NCI-H128 (cell line): Measurements from ENCODE around the gene LEMD2.

Source experiments
- DNase-seq: peaks from one replicate; lab custom pipeline; 2025; ENCODE audit not compliant: unreplicated experiment; lab: John Stamatoyannopoulos, UW

The LEMD2 gene

DNA sequence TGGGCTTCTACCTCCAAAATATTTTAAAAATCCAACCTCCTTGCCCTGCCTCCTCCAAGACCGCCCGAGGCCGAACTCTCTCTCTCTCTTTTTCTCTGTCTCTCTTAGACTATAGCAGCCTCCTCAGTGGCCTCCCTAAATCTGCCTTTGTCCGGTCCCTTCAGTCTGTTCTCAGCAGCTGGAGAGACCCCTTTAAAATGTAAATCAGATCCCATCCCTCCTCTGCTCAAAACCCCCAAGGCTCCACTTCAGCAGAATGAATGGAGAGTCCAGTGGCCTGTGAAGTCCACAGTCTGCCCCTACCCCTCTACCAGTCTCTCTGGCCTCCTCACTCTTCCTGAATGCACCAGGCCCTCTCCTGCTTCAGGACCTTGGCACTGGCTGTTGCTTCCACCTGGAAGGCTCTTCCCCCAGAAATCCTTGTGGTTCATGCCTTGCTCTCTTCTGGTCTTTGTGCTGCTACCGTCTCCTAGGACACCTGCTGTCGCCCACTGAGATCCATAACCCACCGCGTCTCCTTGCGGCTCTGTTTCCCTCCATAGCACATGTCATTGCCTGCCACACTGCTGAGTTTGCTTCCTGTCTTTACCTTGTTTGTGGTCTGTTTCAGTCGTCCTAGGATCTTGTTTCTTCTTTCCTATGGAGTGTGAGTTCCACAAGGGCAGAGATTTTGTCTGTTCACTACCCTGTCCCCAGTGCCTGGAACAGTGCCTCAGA is 8.9 kb upstream of the LEMD2 start:
- DNase-seq = no peak

DNA sequence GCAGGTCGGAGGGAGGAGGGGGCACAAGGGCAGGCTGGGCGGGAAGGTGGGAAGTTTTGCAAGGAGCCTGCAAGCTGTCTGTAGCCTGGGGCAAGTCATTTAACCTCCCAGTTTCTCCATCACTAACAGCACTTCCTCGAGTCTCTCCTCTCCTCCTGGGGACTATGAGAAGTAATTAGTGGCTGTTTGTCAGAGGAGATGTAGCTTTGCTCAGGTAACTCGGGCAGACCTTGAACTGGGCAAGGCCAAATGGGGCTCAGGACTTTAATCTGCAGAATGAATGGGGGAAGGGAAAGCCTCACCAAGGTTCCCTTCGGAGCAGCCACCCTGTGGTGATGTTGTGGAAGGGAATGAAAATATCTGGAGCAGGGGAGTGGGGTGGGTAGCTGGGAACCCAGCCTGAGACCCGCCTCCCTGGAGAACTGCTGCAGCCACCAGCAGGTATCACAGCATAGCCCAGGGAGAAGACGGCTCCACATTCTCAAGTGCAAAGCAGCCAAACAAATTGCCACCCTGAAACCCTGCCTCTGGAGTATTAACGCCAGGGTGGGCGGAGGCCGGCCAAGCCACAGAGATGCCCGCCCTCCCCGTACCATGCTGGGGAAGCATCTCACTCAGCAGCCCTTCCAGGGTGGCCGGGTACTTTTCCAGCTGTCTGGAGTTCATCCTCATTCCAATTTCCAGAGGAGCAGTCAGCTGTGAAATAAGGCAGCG is 6.1 kb upstream of the LEMD2 start:
- DNase-seq = no peak

DNA sequence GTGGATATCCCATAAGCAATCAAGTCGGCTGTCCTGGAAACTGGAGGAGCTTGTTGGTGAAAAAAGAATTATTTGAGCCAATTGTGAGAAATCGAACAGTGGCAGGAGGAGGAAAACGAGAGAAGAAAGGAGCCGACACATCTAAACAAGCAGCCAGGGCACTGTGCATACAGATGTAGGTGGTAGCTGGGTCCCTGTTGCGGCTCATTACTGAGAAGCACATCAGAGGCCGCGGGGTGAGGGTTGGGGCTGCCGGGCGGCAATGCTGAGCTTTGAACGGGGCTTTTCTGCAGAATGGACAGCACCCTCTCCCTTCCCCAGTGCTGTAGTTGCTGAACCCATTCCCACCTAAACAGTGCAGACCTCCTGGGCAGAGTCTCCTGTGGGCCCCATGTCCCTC is 4.1 kb upstream of the LEMD2 start:
- no peak for DNase-seq

DNA sequence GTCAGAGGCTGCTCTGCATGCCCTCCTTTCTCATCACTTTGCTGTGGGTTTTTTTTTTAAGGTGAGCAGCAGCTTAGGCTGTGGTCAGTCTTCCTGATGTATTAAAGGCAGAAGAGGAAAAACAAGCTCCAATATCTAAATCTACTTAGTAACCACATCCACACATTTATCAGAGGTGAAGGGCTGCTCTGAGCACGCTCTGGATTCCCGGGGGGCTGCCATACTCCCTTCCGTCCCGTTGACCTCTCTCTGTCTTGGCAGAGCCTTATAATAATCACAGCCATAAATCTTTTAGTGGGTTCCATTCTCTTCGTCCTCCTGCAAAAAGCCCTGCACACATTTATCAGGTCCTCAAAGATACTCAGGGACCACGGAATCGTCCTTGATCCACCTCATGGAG is 2.7 kb upstream of the LEMD2 start:
- DNase-seq = no peak

DNA sequence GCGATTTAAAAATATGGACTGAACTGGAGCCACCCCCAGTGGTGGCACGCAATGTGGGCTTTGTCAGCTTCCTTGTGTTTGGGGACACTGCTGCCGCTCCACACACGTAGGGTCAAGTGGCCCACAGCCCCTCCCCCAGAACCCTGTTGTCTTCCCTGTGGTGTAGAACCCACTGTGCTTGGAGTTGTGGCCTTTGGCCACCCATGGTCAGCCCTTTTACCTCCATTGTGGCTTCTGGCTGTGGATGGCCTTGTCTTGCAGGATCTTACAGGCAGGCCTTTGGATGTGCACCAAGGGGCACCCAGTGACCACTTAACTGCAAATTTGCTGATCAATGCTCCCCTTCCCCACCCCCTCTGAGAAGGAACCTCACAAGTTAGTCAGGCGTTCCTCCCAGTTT is 2.0 kb upstream of the LEMD2 start:
- DNase-seq = no peak

DNA sequence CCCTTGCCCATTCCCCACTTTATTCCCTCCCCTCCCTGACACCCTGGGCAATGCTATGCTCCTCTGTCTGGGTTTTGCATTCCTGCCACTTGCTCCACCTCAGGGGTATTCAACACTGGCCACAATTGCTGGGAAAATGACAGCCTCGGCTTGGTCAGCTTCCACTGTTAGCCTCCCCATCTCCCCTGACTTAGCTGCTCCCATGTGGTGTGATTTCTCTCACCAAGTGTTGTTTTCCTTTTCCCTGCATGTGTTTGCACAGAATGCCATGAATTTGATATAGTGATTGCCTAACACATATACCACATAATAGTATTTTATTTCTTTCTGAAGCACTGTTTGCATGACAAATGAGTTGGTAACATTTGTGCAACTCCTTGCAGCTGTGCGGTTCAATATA is 1.4 kb upstream of the LEMD2 start:
- DNase-seq = no peak

DNA sequence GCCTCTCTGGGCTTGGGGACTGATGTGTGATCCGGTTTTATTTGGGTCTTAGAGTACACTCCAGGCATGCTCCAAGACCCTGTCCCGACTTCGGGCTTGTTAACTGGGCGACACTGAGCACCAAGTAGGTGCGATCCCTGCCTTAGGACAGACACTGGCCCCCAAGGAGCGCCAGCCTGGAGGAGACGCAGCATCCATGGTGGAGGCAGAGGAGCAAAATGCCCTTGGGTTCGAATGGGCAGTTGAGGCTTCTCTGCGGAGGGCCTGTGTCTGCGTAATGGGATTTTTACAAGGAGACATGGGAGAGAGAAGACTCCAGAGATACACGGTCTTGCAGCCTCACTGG is 593 bp upstream of the LEMD2 start:
- no peak for DNase-seq

DNA sequence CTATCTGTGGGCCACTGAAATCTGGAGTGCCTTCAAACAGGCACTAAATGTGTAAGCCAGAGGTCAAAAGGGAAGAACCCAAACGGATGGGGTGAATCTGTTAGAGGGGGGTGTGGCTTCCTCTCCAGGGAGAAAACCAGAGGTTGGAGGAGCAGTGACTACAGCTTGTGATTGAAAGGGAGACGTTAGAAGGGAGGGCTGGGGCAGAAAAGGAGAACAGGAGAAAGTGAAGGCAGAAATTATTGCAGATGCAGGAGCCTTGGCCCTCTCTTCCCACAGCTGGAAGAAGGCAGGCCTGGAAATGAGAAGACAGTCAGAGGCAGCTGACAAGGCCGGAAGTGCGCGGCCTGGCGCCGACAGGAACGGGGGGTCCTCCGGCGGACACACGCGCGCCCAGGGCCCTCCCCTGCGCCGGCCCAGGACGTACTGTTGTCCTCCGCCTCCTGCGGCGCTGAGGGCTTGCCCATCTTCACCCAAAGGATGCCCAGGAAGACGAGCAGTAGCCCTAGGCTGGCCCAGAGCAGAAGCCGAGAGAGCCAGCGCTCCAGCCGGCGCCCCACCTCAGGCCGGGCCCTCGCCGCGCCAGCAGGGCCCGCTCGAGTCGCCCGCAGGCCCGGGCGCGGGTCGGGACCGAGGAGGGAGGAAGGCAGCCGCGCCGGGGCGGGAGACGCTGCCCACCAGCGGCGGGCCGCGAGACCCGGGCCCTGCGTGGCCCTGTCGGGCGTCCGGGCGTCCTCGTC is 806 bp downstream of the LEMD2 start:
- DNase-seq = no peak

DNA sequence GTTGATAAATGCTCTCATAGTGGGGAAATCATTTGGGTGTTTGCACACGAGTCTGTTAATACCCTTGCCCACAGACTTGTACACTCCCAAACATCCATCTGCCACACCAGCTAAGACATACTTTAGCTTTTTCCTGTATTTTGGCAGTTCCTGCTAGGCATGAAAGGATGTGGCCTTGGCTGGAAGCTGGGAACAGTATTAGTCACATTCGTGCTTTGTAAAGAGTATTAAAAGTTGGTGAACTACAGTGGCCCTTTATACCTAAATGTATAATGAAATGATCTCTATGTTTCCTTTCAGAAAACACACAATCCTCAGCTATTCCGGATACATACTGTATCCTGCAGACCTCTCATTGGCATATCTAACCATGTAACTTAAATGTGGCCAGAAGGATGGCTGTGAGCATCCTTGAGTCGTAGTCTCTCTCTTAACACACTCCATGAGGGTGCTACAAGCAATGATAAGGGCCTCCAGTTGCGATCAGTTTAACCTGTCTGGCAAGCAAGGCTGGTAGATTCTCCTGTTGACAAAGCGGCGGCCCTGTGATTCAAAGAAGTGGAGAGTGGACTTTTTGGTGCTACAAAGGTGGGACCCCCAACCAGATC is 1.5 kb downstream of the LEMD2 start:
- no peak for DNase-seq

DNA sequence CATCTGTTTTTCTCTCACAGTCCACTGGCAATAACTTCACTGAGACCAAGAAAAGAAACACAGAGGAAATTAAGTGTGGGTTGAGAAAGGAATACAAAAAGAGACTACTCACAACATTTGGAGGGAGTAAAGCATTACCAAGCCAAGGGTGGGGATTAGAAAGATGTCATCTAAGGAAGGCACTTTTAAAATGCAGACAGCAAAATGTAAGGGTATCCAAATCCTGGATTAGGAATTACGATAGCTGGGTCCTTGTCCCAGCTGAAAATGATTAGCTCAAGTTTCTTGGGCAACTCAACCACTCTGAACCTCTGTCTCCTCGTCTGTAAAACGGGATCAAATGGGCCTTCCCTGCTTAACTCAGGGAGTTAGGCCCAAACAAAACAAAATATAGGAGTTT is 2.2 kb downstream of the LEMD2 start:
- no peak for DNase-seq

DNA sequence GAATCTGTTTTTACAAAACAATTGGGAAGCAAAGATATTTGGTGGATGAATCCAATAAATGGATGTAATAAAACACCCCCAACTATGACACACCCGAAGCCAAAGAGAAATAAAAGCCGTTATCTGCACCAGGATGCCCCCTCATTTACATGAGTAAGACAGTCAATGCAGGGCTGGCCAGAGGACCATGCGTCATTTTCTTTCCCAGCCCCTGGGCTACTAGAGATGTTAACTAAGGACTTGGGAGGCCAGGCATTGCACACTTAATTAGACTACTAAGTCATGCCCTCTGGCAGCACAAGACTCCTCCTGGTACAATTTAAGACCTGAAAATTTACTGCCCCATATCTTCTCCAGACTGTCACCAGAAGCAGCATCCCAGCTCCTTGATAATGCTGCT is 3.2 kb downstream of the LEMD2 start:
- no peak for DNase-seq

DNA sequence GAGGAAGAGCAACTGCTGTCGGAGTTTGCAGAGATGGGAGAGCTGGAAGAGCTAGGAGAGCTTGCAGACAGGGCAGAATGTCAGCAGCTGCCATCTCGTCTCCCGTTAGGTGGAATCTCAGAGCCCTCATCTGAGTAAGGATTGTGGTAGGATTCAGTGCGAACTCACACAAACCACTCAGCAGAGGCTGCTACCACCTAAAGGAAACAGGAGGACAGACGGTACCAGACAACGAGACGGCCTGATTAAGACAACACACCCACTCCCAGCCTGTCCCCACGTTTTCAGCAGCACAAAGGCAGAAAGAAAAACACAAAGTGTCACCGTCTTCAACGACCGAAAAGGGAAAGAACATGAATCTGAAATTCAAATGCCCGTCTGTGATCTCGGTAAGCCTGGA is 4.1 kb downstream of the LEMD2 start:
- no peak for DNase-seq

DNA sequence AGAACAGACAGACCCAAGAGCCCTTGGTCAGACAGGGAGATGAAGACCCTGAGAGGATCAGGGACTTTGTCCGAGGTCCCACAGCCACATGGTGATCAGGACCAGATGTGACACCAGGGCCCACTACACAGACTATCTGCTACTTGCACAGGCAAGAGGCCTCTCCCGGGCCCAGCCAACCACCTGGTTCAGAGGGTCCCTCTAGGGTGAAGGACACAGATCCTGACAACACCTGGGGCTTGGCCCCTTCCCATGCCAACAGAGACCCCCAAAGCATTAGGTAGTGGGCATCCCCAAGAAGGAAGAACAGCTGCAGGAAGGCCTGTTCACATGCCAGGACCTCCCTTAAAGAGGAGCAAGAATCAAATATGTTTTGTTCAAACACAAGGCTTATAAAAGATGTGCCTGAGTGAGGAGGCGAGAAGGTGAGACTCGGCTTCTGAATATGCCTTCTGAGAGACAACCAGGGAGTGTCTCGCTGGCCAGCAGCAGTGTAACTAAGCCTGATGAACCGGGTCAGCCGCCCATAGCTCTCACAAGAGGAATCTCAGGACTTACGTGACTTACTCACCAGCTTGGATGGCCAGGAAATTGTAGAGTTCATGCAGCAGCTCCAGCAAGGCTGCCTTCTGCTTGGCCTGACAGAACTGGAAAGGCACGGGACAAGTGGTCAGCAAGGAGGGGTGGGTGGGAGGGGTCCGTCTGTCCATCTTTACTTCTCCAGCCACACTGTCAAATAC is 5.0 kb downstream of the LEMD2 start:
- DNase-seq = no peak

DNA sequence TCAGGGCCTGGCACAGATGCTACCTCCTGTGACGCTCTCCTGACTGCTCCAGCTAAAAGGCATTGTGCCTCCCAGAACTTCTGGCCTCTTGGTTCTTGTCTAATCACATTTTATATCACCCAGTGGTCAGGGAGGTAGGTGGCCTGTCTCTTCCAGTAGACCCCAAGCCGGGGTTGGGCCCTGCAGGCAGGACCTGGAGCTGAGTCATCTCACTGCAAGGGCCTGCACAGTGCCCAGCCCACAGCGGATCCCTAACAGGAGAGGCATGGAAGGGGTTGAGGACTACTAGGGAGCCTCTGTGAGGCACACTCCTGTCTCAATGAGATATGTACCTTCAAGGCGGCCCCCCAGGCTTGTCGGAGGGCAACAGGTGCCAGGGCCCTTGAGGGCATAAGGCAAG is 6.4 kb downstream of the LEMD2 start:
- DNase-seq = no peak

DNA sequence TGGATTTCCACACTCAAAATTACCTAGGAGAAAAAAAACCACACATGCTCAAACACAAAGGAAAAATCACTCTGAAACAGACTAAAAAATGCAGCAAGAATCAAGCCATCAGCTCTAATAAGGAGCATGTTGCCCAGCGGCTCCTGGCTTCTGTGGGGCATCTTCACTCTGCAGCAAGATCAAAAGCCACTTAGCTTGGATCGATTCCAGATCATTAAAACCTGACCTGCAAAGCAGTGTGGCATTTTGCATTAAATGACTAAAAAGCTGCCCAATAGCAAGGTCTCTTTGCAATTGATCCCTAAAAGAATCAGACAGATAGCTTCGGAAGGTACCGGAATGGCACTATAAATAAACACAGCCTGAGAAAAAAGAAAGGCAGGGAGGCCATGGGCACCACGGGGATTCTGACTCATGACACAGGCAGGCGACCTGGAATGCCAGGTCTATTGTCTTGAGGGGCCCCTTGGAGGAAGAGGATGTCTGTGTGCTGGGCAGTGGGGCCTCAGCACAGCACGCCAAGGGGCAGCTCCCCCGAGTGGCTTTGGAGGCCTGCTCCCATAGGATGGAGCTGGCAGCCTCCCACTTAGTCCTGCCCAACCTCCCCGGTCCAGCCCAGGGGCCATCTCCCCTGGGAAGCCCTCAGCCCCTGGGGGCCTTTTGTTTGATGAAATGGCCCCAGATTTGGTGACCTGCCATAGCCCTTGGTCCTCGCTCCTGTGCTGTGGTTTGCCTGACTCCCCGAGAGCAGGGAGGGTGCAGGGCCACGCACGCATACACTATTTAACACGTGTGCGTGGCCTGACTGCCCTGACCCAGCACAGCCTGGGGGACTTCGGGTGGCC is 7.6 kb downstream of the LEMD2 start:
- no peak for DNase-seq

DNA sequence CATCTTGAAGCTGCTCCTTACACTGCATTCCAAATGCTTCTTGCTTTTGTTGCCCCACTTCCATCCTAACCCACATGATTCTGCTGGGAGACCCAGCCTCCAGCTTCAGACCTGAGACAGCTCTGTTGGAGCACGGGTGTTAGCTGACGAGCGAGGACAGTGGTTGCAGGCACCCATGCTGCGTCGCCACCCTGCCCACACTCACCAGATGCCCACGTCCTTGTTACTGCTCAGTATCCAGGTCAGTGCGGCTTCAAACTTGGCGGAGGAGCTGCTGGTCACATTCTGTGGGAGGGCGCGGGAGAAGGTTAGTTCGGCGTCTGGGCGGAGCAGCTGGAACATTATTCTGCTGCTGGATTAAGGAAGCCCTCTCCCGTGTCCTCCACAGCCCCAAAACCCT is 9.0 kb downstream of the LEMD2 start:
- no peak for DNase-seq

DNA sequence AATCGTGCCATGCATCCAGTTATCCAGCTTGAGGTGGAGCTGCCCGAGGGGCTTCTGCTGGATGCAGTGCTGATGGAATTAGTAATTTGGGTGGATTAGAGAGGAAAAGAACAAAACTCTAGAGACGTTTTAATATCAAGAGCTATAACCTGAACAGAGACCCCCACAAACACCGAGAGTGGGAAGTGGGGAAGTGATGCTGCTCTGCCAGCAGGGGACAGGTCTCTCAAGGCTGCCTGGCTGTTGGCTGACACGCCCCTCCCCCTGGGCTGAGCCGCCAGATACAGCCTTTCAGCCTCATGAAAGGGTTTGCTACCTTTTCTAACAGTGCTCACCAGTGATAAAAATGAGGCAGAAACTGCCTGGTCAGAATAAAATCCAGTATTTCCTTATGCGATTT is 9.6 kb downstream of the LEMD2 start:
- DNase-seq = no peak

DNA sequence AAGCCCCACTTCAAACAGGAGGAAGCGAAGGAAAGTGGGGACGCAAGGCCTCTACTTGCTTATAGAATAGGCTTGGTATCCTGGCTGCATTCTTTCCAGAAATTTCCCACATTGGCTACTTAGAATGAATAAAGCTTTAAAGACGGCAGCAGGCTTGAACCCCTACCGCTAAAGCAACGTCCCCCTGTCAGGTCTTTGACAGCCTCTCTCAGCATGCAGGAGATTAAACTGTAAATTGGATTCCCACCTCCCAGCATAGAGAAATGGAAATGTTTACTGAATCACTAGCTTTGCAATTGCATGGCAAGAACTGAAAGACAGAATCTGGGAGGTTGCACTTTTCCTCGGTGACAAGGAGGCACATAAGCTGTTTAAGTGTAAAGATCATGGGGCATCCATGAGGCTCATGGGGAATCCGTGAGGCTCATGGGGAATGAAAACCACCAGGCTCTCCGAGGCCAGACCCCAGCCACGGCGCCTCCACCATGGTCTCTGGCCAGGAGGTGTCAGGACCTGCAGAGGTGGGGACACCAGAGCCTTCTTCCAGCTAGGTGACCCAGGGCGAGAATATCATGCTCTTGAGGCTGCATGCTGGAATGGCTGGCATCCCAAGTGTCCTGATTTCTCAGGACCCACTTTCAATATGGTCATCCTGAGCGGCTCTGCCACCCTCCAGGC is 10.3 kb downstream of the LEMD2 start:
- DNase-seq = no peak

DNA sequence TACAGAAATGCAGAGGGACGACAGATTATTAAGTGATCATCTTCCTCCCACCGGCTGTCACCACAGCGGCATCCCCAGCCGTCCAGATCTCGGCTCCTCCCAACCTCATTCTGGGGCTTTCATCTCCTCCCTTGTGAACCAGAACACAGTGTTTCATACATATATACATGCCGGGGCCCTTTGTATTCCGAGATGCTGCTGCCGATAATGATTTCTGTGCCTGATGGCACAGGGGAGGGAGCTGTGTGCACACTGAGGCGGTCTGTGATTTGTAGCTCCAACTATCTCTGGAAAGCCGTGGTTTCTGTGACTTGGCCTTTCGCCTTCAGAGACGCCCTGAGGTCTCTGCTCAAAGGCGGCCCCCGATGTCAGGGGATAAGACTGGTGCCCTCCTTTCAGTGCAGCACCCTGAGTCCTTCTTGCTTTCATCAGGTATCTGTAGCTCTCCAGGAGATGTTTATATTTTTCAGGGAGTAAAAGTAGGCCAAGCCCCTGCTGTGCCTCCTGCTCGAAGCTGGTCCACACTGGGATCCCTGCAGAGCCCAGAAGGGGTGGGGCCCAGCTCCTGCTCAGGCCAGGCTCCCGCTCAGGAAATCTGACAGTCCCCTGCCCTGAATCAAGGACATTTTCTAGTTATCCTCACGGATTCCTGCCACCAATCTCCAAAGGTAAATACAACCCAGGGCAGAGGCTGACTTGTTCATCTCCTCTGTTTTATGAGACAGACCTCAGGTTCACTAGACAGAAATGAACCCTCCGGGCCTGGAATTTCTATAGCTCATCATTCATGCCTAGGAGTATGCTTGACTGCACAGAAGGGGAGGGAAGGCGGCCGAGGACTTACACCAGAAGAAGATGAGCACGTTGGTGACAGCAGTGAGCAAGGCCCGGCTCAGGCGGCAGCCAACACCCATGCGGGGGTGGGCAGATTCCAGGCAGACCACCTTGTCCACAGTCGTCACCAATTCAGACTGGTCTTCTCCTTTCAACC is 11.2 kb downstream of the LEMD2 start:
- DNase-seq = no peak
